ENCODE data around the gene INO80D. TPM values are rescaled to one million over a fixed set of nuclear protein-coding genes. Genes with fewer than 3 reads are reported as not detected.

The INO80D gene
- total and polyA plus RNA-seq, 2 experiments from 2014 or later: 17.5 to 37.4 TPM

GRCh38 chr2:206112846-206113547 is 27.0 kb upstream of the INO80D start:
- Histone ChIP-seq H3K4me2 (no peak overlapping the region), H3K4me3 (no peak overlapping the region), H3K4me1 (ENCODE audit: insufficient read depth) (no peaks in the 10 kb centered on the region), H3K27me3 (ENCODE audit: insufficient read depth) (no peaks in the 10 kb centered on the region), H3K9me2 (ENCODE audit: insufficient read depth) (no peaks in the 10 kb centered on the region), H3K79me2 (replicated peaks; ENCODE audit: insufficient read depth) (no peaks in the 10 kb centered on the region), H3F3A (replicated peaks; ENCODE audit: low read depth) (no peaks in the 10 kb centered on the region), H3K36me3 (ENCODE audit: insufficient read depth) (no peaks in the 10 kb centered on the region), H3K27ac (ENCODE audit: low read depth) (no peak overlapping the region), H2AFZ (no peak overlapping the region), H4K20me1 (replicated peaks; ENCODE audit: insufficient read depth) (no peaks in the 10 kb centered on the region)
- no peak overlapping the region for H3K27ac Mint-ChIP-seq
- TF ChIP-seq EZH2phosphoT487 (IDR thresholded peaks at IDR 0.05; ENCODE audit: unreplicated experiment): no peak
- TF ChIP-seq NANOG (IDR thresholded peaks at IDR 0.05; ENCODE audit: borderline replicate concordance): no peak
- TF ChIP-seq ETS1 (IDR thresholded peaks at IDR 0.05): no peak
- TF ChIP-seq CTCF (conservative IDR thresholded peaks at IDR 0.05; ENCODE audit: low read depth in 2 of 2): no peak
- no peak for TF ChIP-seq EZH2 (IDR thresholded peaks at IDR 0.05; ENCODE audit: low read depth, unreplicated experiment)
- TF ChIP-seq CREB1 (CRISPR knock-in tag; IDR thresholded peaks at IDR 0.05; ENCODE audit: low read depth): no peak
- TF ChIP-seq ZNF331 (CRISPR knock-in tag; IDR thresholded peaks at IDR 0.05; ENCODE audit: low read depth): no peak
- TF ChIP-seq STAT1 (IDR thresholded peaks at IDR 0.05; ENCODE audit: unreplicated experiment): no peak
- no peak for TF ChIP-seq JUNB (IDR thresholded peaks at IDR 0.05; ENCODE audit: unreplicated experiment)
- no peak for TF ChIP-seq ZNF114 (CRISPR knock-in tag; IDR thresholded peaks at IDR 0.05)
- TF ChIP-seq ZNF462 (CRISPR knock-in tag; IDR thresholded peaks at IDR 0.05): no peak
- no peak for TF ChIP-seq POLR2AphosphoS5 (IDR thresholded peaks at IDR 0.05; ENCODE audit: low read depth)
- TF ChIP-seq REST (IDR thresholded peaks at IDR 0.05; ENCODE audit: unreplicated experiment): no peak
- H3K27me3 Mint-ChIP-seq (ENCODE audit: insufficient read depth, low read depth, poor library complexity): peaks cover 2% of the 10 kb centered on the region
- no peaks in the 10 kb centered on the region for H3K4me1 Mint-ChIP-seq
- no peak for ATAC-seq
- peaks cover 3% of the 10 kb centered on the region; the same call in 2 of the 3 replicates for H3K9me3 Mint-ChIP-seq
- no peak overlapping the region for H3K4me3 Mint-ChIP-seq
- no peak for DNase-seq (ENCODE audit: low spot score)
- H3K36me3 Mint-ChIP-seq (ENCODE audit: low read depth): peaks cover 25% of the 10 kb centered on the region

Data from GM23338 (cell line).